Measurements from ENCODE around the gene XYLB. TPM values are rescaled to one million over a fixed set of nuclear protein-coding genes. Genes with fewer than 3 reads are reported as not detected.

Gene XYLB
- total and polyA plus RNA-seq, 2 of the 13 experiments (the other 11 are each of a cell fraction or from before 2014, with no cell fraction given) = 25.9 to 30.0 TPM

GRCh38 chr3:38454178-38454883 lies 107.7 kb downstream of the XYLB start (continued):
- TF ChIP-seq ZNF496 (CRISPR knock-in tag; IDR thresholded peaks at IDR 0.05; ENCODE audit: insufficient replicate concordance) (no peak), TFAP4 (IDR thresholded peaks at IDR 0.05; ENCODE audit: borderline replicate concordance, low read depth) (no peak), SUZ12 (IDR thresholded peaks at IDR 0.05; ENCODE audit: low read depth, low read length) (no peak), ZNF800 (CRISPR knock-in tag; IDR thresholded peaks at IDR 0.05) (no peak; the same call in 1 of the 2 replicates), ZNF709 (CRISPR knock-in tag; IDR thresholded peaks at IDR 0.05) (0 out of 2 replicates have a peak, but pooled peaks have one; percentile 44), KDM2A (CRISPR knock-in tag; IDR thresholded peaks at IDR 0.05; ENCODE audit: borderline replicate concordance, low read depth) (no peak; the same call in none of the 2 replicates), ZNF430 (CRISPR knock-in tag; IDR thresholded peaks at IDR 0.05) (0 out of 2 replicates have a peak, but pooled peaks have one; percentile 19), ZNF382 (CRISPR knock-in tag; IDR thresholded peaks at IDR 0.05; ENCODE audit: borderline replicate concordance) (no peak), TIGD3 (CRISPR knock-in tag; IDR thresholded peaks at IDR 0.05; ENCODE audit: borderline replicate concordance) (no peak), ZMYM4 (CRISPR knock-in tag; IDR thresholded peaks at IDR 0.05) (peak; percentile 43; the same call in 1 of the 2 replicates), MEIS1 (CRISPR knock-in tag; IDR thresholded peaks at IDR 0.05; ENCODE audit: borderline replicate concordance) (peak; percentile 29; the same call in 1 of the 2 replicates), TGIF2 (CRISPR knock-in tag; IDR thresholded peaks at IDR 0.05) (0 out of 2 replicates have a peak, but pooled peaks have one; percentile 40), HIVEP1 (CRISPR knock-in tag; IDR thresholded peaks at IDR 0.05) (no peak), NONO (IDR thresholded peaks at IDR 0.05) (no peak), NONO (CRISPR knock-in tag; conservative IDR thresholded peaks at IDR 0.05) (0 out of 2 replicates have a peak, but pooled peaks have one; percentile 9), YY1 (IDR thresholded peaks at IDR 0.05; ENCODE audit: insufficient read depth, insufficient replicate concordance, low read depth, low read length) (peak; percentile 33), MYPOP (CRISPR knock-in tag; IDR thresholded peaks at IDR 0.05) (0 out of 2 replicates have a peak, but pooled peaks have one; percentile 17)

All from HepG2 (cell line).